H9 (cell line): Measurements from ENCODE around the gene CATSPERZ. TPM values are rescaled to one million over a fixed set of nuclear protein-coding genes. Genes with fewer than 3 reads are reported as not detected.

ENCODE experiments used
- DNase-seq: peaks from one replicate; pipeline ENCODE4 v3.0.0-alpha.2; 2017
- H2AFZ ChIP-seq: one replicate; pipeline ENCODE4 v1.6.1; 2013; ENCODE audit warnings: mild to moderate bottlenecking, low read length, control low read depth, moderate library complexity
- H2AK5ac ChIP-seq: 2 replicates; pipeline ENCODE4 v1.6.1; 2013; ENCODE audit warnings: low read length, control low read depth, mixed read lengths; ENCODE audit not compliant: insufficient read length
- H2BK120ac ChIP-seq: one replicate; pipeline ENCODE4 v1.6.1; 2013; ENCODE audit warnings: low read depth, mild to moderate bottlenecking, low read length, control low read depth, inconsistent platforms; ENCODE audit not compliant: poor library complexity, severe bottlenecking
- H2BK12ac ChIP-seq: 2 replicates; pipeline ENCODE4 v1.6.1; 2013; ENCODE audit warnings: low read length, control low read depth, mixed read lengths, low read depth; ENCODE audit not compliant: insufficient read length
- H2BK15ac ChIP-seq: 2 replicates; pipeline ENCODE4 v1.6.1; 2013; ENCODE audit warnings: low read depth, low read length, control low read depth
- H2BK20ac ChIP-seq: one replicate; pipeline ENCODE4 v1.6.1; 2013; ENCODE audit warnings: low read depth, mild to moderate bottlenecking, low read length, control low read depth, inconsistent platforms; ENCODE audit not compliant: poor library complexity, severe bottlenecking
- H2BK5ac ChIP-seq: 2 replicates; pipeline ENCODE4 v1.6.1; 2013; ENCODE audit warnings: low read length, control low read depth, mixed read lengths; ENCODE audit not compliant: insufficient read length
- H3K14ac ChIP-seq: 2 replicates; pipeline ENCODE4 v1.6.1; 2013; ENCODE audit warnings: low read length, control low read depth; ENCODE audit not compliant: insufficient read depth
- H3K18ac ChIP-seq: 2 replicates; pipeline ENCODE4 v1.6.1; 2013; ENCODE audit warnings: low read depth, mild to moderate bottlenecking, mixed read lengths, low read length, control low read depth; ENCODE audit not compliant: insufficient read length
- H3K23ac ChIP-seq: 2 replicates; pipeline ENCODE4 v1.6.1; 2013; ENCODE audit warnings: low read length, control low read depth, mixed read lengths, low read depth; ENCODE audit not compliant: insufficient read length
- H3K23me2 ChIP-seq: 2 replicates; pipeline ENCODE4 v1.6.1; 2013; ENCODE audit warnings: low read depth, mild to moderate bottlenecking, mixed read lengths, low read length, control low read depth; ENCODE audit not compliant: insufficient read length, poor library complexity, severe bottlenecking
- H3K27ac ChIP-seq: 2 replicates; pipeline ENCODE4 v1.5.1; 2013; ENCODE audit warnings: low read length, control low read depth, mixed read lengths, low read depth; ENCODE audit not compliant: insufficient read length
- H3K27me3 ChIP-seq: 2 replicates; pipeline ENCODE4 v1.6.1; 2013; ENCODE audit warnings: low read length, control low read depth, inconsistent platforms; ENCODE audit not compliant: insufficient read depth
- H3K4ac ChIP-seq: 2 replicates; pipeline ENCODE4 v1.6.1; 2013; ENCODE audit warnings: low read depth, mild to moderate bottlenecking, control low read depth, inconsistent platforms, low read length, moderate library complexity
- H3K4me1 ChIP-seq: 2 replicates; pipeline ENCODE4 v1.6.1; 2013; ENCODE audit warnings: low read length, control low read depth, inconsistent platforms; ENCODE audit not compliant: insufficient read depth
- H3K4me2 ChIP-seq: 2 replicates; pipeline ENCODE4 v1.6.1; 2013; ENCODE audit warnings: low read length, control low read depth, mixed read lengths; ENCODE audit not compliant: insufficient read length, insufficient read depth
- H3K56ac ChIP-seq: 2 replicates; pipeline ENCODE4 v1.6.1; 2013; ENCODE audit warnings: low read depth, mild to moderate bottlenecking, mixed read lengths, low read length, control low read depth; ENCODE audit not compliant: insufficient read length
- H3K79me1 ChIP-seq: 2 replicates; pipeline ENCODE4 v1.6.1; 2013; ENCODE audit warnings: low read depth, mild to moderate bottlenecking, moderate library complexity, low read length, control low read depth, inconsistent platforms; ENCODE audit not compliant: insufficient read depth, poor library complexity, severe bottlenecking
- H3K79me2 ChIP-seq: 2 replicates; pipeline ENCODE4 v1.6.1; 2013; ENCODE audit warnings: low read length, control low read depth, inconsistent platforms; ENCODE audit not compliant: insufficient read depth
- H3K9ac ChIP-seq: 2 replicates; pipeline ENCODE4 v1.6.1; 2013; ENCODE audit warnings: low read length, control low read depth, mixed read lengths; ENCODE audit not compliant: insufficient read length; ENCODE audit errors: extremely low read depth
- H3K9me3 ChIP-seq: one replicate; pipeline ENCODE4 v1.6.1; 2013; ENCODE audit warnings: low read depth, low read length, inconsistent platforms; ENCODE audit not compliant: control insufficient read depth
- H3T11ph ChIP-seq: one replicate; pipeline ENCODE4 v1.6.1; 2013; ENCODE audit warnings: mild to moderate bottlenecking, low read length, control low read depth, inconsistent platforms
- H4K20me1 ChIP-seq: one replicate; pipeline ENCODE4 v1.6.1; 2013; ENCODE audit not compliant: control insufficient read depth, insufficient read length, insufficient read depth
- H4K5ac ChIP-seq: 2 replicates; pipeline ENCODE4 v1.6.1; 2013; ENCODE audit warnings: low read depth, mild to moderate bottlenecking, mixed read lengths, low read length, control low read depth; ENCODE audit not compliant: insufficient read length
- H4K8ac ChIP-seq: replicated peaks from 2 replicates; pipeline ENCODE4 v1.6.1; 2013; ENCODE audit warnings: low read length, control low read depth, mixed read lengths, low read depth; ENCODE audit not compliant: insufficient read length
- H4K91ac ChIP-seq: 2 replicates; pipeline ENCODE4 v1.6.1; 2013; ENCODE audit warnings: low read depth, mild to moderate bottlenecking, moderate library complexity, mixed read lengths, low read length, control low read depth; ENCODE audit not compliant: insufficient read length
- H3K27ac Mint-ChIP-seq, 3 experiments: 2 replicates in 2 of 3; 3 replicates in 1 of 3; pipeline ENCODE4 v1.8.0; 2020 to 2021; ENCODE audit warnings: mixed read lengths in 3 of 3, mild to moderate bottlenecking in 1 of 3, moderate library complexity in 1 of 3
- H3K27me3 Mint-ChIP-seq: 2 replicates; pipeline ENCODE4 v1.8.0; 2021; ENCODE audit warnings: low read depth, mild to moderate bottlenecking, moderate library complexity, mixed read lengths
- H3K36me3 Mint-ChIP-seq, 3 experiments: 2 replicates in 2 of 3; 3 replicates in 1 of 3; pipeline ENCODE4 v1.8.0; 2020 to 2021; ENCODE audit warnings: low read depth in 3 of 3, mixed read lengths in 3 of 3; ENCODE audit not compliant: insufficient read depth in 1 of 3
- H3K4me1 Mint-ChIP-seq, 2 experiments: 2 replicates each; pipeline ENCODE4 v1.8.0; 2020; ENCODE audit warnings: mixed read lengths in 2 of 2
- H3K4me3 Mint-ChIP-seq, 2 experiments: 2 replicates in 1 of 2; 3 replicates in 1 of 2; pipeline ENCODE4 v1.8.0; 2020 to 2021; ENCODE audit warnings: mild to moderate bottlenecking in 2 of 2, mixed read lengths in 2 of 2, moderate library complexity in 1 of 2
- H3K9me3 Mint-ChIP-seq, 2 experiments: 2 replicates in 1 of 2; 3 replicates in 1 of 2; pipeline ENCODE4 v1.8.0; 2020; ENCODE audit warnings: mild to moderate bottlenecking in 2 of 2, mixed read lengths in 2 of 2, moderate library complexity in 1 of 2
- CTCF ChIP-seq: fragments of 200-600 bp; sonication (generic); conservative IDR thresholded peaks from 3 replicates; pipeline ENCODE4 v1.8.0; 2021; ENCODE audit warnings: antibody characterized with exemption, mild to moderate bottlenecking
- WGBS: extraction: QIAGEN DNeasy Blood & Tissue Kit; methylation state at CpG from one replicate; pipeline ENCODE4 v1.1.7; 2013; ENCODE audit warnings: missing lambda C conversion rate, low lambda C conversion rate, mixed read lengths; ENCODE audit not compliant: insufficient read length; ENCODE audit errors: extremely low coverage; 5-methylcytosine and 5-hydroxymethylcytosine counted together
- total RNA-seq: library from RNA; stranded (reverse); gene quantifications from 2 replicates; pipeline ENCODE4 v1.2.1, GENCODE V29; 2021

Gene CATSPERZ
- total RNA-seq, 1 experiment from 2014 or later = 0.92 TPM

GRCh38 chr11:64275841-64276240 is 24.3 kb upstream of the CATSPERZ start:
- Histone ChIP-seq H3K27me3 (no peaks in the 10 kb centered on the region), H2AFZ (no peak overlapping the region), H2BK12ac (no peak overlapping the region), H3K23me2 (peaks cover 5% of the 10 kb centered on the region), H2BK5ac (no peak overlapping the region), H3K14ac (no peak overlapping the region), H3K79me1 (no peaks in the 10 kb centered on the region), H3K4me2 (no peak overlapping the region), H3K4me1 (no peaks in the 10 kb centered on the region), H2BK120ac (no peak overlapping the region), H4K5ac (no peak overlapping the region), H3K56ac (no peak overlapping the region), H3K9me3 (no peaks in the 10 kb centered on the region), H4K20me1 (peaks cover 2% of the 10 kb centered on the region), H3K9ac (no peak overlapping the region), H3K4ac (no peak overlapping the region), H2AK5ac (no peak overlapping the region), H3K18ac (no peak overlapping the region), H2BK20ac (no peak overlapping the region), H4K8ac (no peak overlapping the region), H3K79me2 (no peaks in the 10 kb centered on the region), H3T11ph (no peak overlapping the region), H3K23ac (no peak overlapping the region), H2BK15ac (no peak overlapping the region), H4K91ac (no peak overlapping the region), H3K27ac (no peak overlapping the region)
- H3K4me3 Mint-ChIP-seq = no peak overlapping the region
- peaks cover 12 to 16% of the 10 kb centered on the region in 2 experiments for H3K4me1 Mint-ChIP-seq
- H3K36me3 Mint-ChIP-seq = peaks cover 0 to 9% (median 6%) of the 10 kb centered on the region in 3 experiments; a peak in 4 of 7 replicates
- no CpG with 5 or more reads among the region's 2 CpGs for WGBS
- TF ChIP-seq CTCF = no peak
- H3K27me3 Mint-ChIP-seq = no peaks in the 10 kb centered on the region; the same call in none of the 2 replicates
- H3K9me3 Mint-ChIP-seq = no peaks in the 10 kb centered on the region
- no peak overlapping the region for H3K27ac Mint-ChIP-seq
- DNase-seq = no peak
